A549 treated with AZD2906 at 1 μM for 4 hours (cell line): ENCODE measurements around the gene CUTC. TPM values are rescaled to one million over a fixed set of nuclear protein-coding genes. Genes with fewer than 3 reads are reported as not detected.

Experiments
- total RNA-seq: library from RNA; stranded (reverse); fragments of 200-300 nt; extraction: Qiagen RNA extraction; gene quantifications from 5 replicates; pipeline ENCODE4 v1.2.3, GENCODE V29; 2022

CUTC gene
- 29.5 to 36.4 TPM (median 30.5 TPM) in 5 replicates for total RNA-seq

GRCh38 chr10:99732033-99732842, at the start of gene CUTC, which contains the start of gene COX15:
CUTC (plus strand) TSS chr10:99732234; CDS start chr10:99732349, 115 bp downstream.
COX15 (minus strand) TSS chr10:99732127; CDS start chr10:99732049, 78 bp downstream.

GRCh38 chr10:99782447-99783286, 50.6 kb downstream of the CUTC start, which contains the start of gene ABCC2:
ABCC2 (plus strand) TSS chr10:99782640; CDS start chr10:99782845, 205 bp downstream.

Other genes starting within 250 kb of the CUTC start
- gene NKX2-3, start 199.3 kb upstream of the CUTC start, total RNA-seq: 0.05 to 0.09 TPM (median 0.06 TPM) in 5 replicates
- 18.1 to 27.3 TPM (median 25.7 TPM) in 5 replicates for gene SLC25A28, start 111.8 kb upstream of the CUTC start, total RNA-seq
- gene ENTPD7, start 72.7 kb upstream of the CUTC start, total RNA-seq: 7.0 to 11.7 TPM (median 8.6 TPM) in 5 replicates
- gene COX15, start 107 bp upstream of the CUTC start, total RNA-seq: 27.2 to 30.4 TPM (median 28.8 TPM) in 5 replicates
- gene ABCC2, start 50.4 kb downstream of the CUTC start, total RNA-seq: 99.7 to 121 TPM (median 103 TPM) in 5 replicates